Activated naive CD8-positive, alpha-beta T cell treated with anti-CD3 and anti-CD28 coated beads, Interleukin-2, amount 10 ng/mL, durations not matched to agents 7 days and 5 days (primary cell): ENCODE data around the gene DCAF15. TPM values are rescaled to one million over a fixed set of nuclear protein-coding genes. Genes with fewer than 3 reads are reported as not detected.

ENCODE experiments used
- ATAC-seq: fragments of 150-1000 bp; cut with Tn5 transposase; one replicate; pipeline ENCODE4 v1.10.0; 2021; ENCODE audit warnings: low read depth, moderate library complexity
- POLR2A ChIA-PET: fragments of 350-600 bp; sonication (Branson Sonifier 250); formaldehyde crosslinking; loops from one replicate; lab custom pipeline; 2021; ENCODE audit warnings: antibody characterized with exemption; lab: Charles Lee
- DNase-seq: peaks from one replicate; pipeline ENCODE4 v3.0.0; 2021
- H3K27ac Mint-ChIP-seq: one replicate; pipeline ENCODE4 v1.8.0; 2022; ENCODE audit warnings: mild to moderate bottlenecking, mixed read lengths
- H3K27me3 Mint-ChIP-seq: one replicate; pipeline ENCODE4 v1.8.0; 2022; ENCODE audit warnings: mild to moderate bottlenecking, moderate library complexity, mixed read lengths
- H3K36me3 Mint-ChIP-seq: one replicate; pipeline ENCODE4 v1.8.0; 2021; ENCODE audit warnings: mild to moderate bottlenecking, mixed read lengths
- H3K4me1 Mint-ChIP-seq: one replicate; pipeline ENCODE4 v1.8.0; 2021; ENCODE audit warnings: mixed read lengths
- H3K4me3 Mint-ChIP-seq: one replicate; pipeline ENCODE4 v1.8.0; 2022; ENCODE audit warnings: mild to moderate bottlenecking, moderate library complexity, mixed read lengths
- H3K9me3 Mint-ChIP-seq: one replicate; pipeline ENCODE4 v1.8.0; 2021; ENCODE audit warnings: mixed read lengths
- total RNA-seq, 2 experiments: library from RNA; stranded (reverse); gene quantifications; one replicate each; pipeline ENCODE4 v1.2.3, GENCODE V29; 2021

DCAF15 gene
- total RNA-seq, 2 experiments from 2014 or later: 105 to 106 TPM

DNA sequence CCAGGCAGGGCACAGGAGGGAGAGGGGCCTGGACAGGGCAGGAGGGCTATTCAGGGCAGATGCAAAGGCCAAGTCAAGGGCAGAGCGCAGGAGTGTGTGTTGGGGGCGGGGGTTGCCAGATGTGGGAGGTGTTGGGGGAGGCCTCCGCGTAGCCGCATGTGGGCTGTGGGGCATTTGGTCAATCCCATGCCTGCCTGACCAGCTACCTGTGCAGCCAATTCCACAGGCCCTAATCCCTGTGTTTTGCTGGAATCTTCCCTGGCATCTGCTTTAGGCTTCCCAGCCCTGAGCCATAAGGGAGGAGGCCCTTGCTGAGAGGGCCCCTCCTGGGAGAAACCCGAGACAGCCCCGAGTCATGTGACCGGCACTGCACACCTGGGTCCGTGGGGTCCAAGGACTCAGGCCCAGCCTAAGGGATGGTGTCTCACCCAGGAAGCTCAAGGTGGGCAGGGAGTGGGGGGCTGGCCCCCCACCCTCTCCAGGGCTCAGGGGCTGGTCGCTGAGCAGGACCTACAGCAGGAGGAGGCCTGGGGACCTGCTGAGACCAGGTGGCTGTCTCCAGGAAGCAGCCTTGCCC is 33.5 kb downstream of the DCAF15 start:
- no peaks in the 10 kb centered on the region for H3K9me3 Mint-ChIP-seq
- peak; percentile 5 for ATAC-seq
- peaks cover 64% of the 10 kb centered on the region for H3K4me1 Mint-ChIP-seq
- H3K27ac Mint-ChIP-seq: peak overlapping the region; percentile 98
- POLR2A ChIA-PET: interaction anchor here (0.9 to 14.2 kb wide), 9 partner anchors 9 to 103 kb away, joined by 3 to 262 read pairs (median 4); partner anchors contain the start of genes DCAF15, IL27RA and RFX1
- H3K27me3 Mint-ChIP-seq: no peaks in the 10 kb centered on the region
- H3K36me3 Mint-ChIP-seq: peaks cover 11% of the 10 kb centered on the region
- no peak for DNase-seq
- H3K4me3 Mint-ChIP-seq: peak overlapping the region; percentile 69

DNA sequence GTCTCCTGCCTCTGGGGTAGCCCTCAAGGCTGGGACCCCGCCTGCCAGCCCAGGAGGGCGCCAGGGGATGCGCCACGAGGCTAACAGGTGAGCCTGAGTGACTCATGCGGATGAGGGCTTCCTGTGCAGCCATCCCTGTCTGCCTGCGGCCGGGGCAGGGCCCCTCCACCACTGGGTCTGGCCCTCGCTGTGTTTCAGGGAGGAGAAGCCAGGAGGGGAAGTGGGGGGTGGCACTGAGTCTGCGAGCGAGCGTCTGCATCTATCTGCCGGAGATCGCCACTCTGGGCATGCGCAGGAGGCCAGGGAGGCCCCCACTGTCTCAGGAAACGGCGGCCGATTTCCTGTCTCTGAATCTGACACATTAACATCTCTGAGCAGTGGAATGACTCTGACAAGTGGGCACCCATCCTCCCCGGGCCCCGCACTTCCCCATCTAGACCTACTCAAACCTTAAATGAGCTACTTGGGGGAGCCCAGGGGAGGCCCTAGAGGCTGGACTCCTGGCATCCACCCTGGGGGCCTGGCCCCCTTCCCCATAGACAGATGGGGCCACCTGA is 34.1 kb downstream of the DCAF15 start:
- Mint-ChIP-seq H3K36me3 (peaks cover 11% of the 10 kb centered on the region), H3K4me1 (peaks cover 60% of the 10 kb centered on the region), H3K4me3 (peak overlapping the region; percentile 69), H3K9me3 (no peaks in the 10 kb centered on the region), H3K27ac (peak overlapping the region; percentile 98), H3K27me3 (no peaks in the 10 kb centered on the region)
- DNase-seq (peak; percentile 98), ATAC-seq (peak; percentile 93)
- POLR2A ChIA-PET: interaction anchor here (0.6 to 14.2 kb wide), 8 partner anchors 9 to 126 kb away, joined by 3 to 262 read pairs (median 4); partner anchors contain the start of genes DCAF15, IL27RA and RFX1

DNA sequence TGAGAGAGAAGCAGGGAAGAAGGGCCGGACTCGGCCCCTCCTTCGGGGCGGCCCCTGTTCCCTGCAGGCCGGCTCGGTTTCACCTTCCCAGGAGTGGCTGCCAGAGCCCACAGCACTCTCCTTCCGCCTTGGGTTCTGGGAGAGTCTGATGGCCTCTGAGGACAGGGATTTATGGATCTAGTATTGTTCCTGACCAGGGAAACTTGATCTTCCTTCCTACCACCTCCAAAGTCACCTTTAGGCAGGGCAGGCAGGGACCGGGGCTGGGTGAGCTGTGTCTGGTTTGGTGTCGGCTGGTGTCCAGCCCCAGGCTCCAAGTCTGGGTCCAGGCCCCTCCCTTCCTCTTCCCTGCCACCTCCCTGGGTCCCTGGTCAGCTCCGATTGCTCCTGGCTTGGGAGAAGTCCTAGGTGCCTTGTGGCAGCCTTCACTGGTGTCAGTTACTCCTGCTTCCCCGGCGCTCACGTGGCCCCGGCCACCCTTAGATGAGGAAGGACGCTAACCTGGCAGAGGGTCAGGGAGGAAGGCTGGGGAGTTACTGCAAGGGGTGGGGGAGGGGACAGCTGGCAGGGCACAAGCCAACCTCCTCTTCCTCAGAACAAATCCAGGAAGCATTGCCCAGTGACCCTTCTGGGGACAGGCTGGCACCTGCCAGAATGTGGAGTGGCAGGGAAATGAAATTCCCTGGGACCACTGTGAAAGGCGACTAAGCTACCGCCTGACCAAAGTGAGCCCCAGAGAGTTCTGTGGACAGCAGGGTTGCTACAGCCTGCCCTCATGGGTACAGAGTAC is 35.0 kb downstream of the DCAF15 start:
- H3K4me3 Mint-ChIP-seq: peak overlapping the region; percentile 69
- DNase-seq (peak; percentile 43), ATAC-seq (no peak)
- no peaks in the 10 kb centered on the region for H3K9me3 Mint-ChIP-seq
- H3K4me1 Mint-ChIP-seq: peaks cover 51% of the 10 kb centered on the region
- H3K36me3 Mint-ChIP-seq: peaks cover 15% of the 10 kb centered on the region
- POLR2A ChIA-PET: interaction anchor here (0.6 to 14.2 kb wide), 12 partner anchors 8 to 814 kb away, joined by 3 to 262 read pairs (median 3); partner anchors contain the start of genes DCAF15, IL27RA and RFX1
- peak overlapping the region; percentile 98 for H3K27ac Mint-ChIP-seq
- H3K27me3 Mint-ChIP-seq: no peaks in the 10 kb centered on the region

DNA sequence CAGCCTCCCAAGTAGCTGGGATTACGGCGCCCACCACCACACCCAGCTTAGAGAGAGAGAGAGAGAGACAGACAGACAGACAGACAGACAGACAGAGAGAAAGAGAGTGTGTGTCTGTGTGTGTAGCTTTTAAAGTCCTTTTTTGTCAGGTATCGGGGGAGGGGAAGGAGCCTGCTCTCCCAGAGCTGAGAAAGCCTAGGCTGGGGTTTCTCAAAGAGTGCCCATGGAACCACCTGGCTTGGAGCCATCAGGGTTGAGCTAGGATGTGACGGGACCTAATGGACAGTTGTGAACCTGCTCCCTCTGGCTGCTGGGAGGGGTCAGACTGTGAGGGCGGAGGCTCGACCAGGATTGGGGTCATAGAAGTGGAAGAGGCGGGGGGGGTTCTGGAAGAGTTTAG is 37.2 kb downstream of the DCAF15 start:
- no peak overlapping the region for H3K4me3 Mint-ChIP-seq
- no peak for ATAC-seq

DNA sequence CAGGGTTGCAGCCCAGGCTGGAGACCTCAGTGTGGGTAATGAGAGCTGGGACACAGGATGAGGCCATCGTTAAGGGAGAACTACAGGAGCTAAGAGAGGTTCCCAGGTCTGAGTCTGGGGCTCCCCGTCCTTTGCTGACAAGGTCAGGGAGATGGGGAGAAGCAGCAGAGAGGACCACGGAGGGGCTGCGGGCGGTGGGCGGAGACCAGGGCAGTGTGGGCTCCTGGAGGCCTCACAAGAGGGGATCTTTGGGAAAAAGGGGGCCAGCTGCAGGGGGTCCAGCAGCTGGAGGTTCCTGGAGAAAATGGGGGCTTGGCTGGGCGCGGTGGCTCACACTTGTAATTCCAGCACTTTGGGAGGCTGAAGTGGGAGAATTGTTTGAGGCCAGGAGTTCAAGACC is 37.8 kb downstream of the DCAF15 start:
- H3K27ac Mint-ChIP-seq: peak overlapping the region; percentile 79
- no peaks in the 10 kb centered on the region for H3K27me3 Mint-ChIP-seq
- DNase-seq: no peak
- POLR2A ChIA-PET: interaction anchor here (1.0 to 14.2 kb wide), 3 partner anchors 9 to 42 kb away, joined by 3 to 262 read pairs (median 43); partner anchors contain the start of genes IL27RA and RFX1
- no peak for ATAC-seq
- no peak overlapping the region for H3K4me3 Mint-ChIP-seq
- peaks cover 37% of the 10 kb centered on the region for H3K4me1 Mint-ChIP-seq
- no peaks in the 10 kb centered on the region for H3K9me3 Mint-ChIP-seq
- H3K36me3 Mint-ChIP-seq: peaks cover 15% of the 10 kb centered on the region

More for the DNA sequence above, 37.2 kb downstream of the DCAF15 start:
- peak overlapping the region; percentile 79 for H3K27ac Mint-ChIP-seq
- DNase-seq: no peak
- no peaks in the 10 kb centered on the region for H3K27me3 Mint-ChIP-seq
- peaks cover 38% of the 10 kb centered on the region for H3K4me1 Mint-ChIP-seq
- H3K9me3 Mint-ChIP-seq: no peaks in the 10 kb centered on the region
- POLR2A ChIA-PET: interaction anchor here (0.8 to 14.2 kb wide), 4 partner anchors 8 to 86 kb away, joined by 3 to 262 read pairs (median 25); partner anchors contain the start of genes IL27RA and RFX1
- H3K36me3 Mint-ChIP-seq: peaks cover 15% of the 10 kb centered on the region

DNA sequence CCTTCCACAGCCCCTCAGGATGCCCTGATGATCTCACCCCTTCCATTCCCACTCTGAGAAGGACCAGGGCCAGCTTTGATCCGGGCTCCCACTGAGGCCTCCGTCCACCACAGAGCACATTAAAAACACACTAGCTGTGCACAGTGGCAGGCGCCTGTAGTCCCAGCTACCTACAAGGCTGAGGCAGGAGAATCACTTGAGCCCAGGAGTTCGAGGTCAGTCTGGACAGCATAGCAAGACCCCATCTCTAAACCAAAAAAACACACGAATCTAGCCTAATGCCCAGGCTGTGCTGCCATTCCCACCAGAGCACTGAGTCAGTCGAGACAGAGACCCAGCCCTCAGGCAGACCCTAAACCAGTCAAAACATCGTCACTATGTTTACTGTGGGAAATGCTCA is 39.7 kb downstream of the DCAF15 start:
- ATAC-seq: no peak
- Mint-ChIP-seq H3K9me3 (no peaks in the 10 kb centered on the region), H3K4me3 (no peak overlapping the region), H3K27me3 (no peaks in the 10 kb centered on the region), H3K4me1 (peaks cover 24% of the 10 kb centered on the region), H3K36me3 (peaks cover 15% of the 10 kb centered on the region), H3K27ac (no peak overlapping the region)
- POLR2A ChIA-PET: interaction anchor here (1.1 kb wide), 1 partner anchor 11 kb away, joined by 3 read pairs; no protein-coding TSS in a partner anchor
- DNase-seq: no peak

DNA sequence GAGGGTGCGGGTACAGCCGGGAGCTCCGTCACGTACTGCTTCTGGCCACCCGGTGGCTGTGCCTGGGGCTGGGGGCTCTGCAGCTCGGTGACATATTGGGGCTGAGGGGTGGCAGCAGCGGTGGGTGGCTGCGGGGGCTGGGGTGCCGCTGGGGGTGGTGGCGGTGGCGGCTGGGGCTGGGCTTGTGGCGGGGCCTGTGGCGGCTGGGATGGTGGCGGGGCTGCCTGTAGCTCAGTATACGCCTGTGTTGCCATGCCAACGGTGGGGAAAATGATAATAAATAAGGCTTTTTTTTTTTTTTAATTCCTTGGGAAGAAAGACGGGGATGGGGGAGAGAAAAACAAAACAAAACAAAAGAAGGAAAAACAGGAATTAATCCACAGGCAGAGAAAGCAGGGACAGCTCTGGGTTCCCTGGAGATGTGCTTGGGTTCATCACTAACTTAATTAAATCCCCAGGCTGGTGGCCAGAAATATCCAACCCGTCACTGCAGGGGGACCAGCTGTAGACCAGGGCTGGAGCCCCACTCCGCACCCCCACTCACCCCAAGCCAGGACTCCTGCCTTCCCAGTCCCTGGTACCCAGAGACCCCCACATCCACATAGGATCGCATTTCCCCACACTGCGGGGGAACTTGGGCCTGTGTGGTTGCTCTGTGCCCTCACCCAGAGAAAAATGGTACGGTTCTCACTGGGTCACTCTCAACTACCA is 41.4 kb downstream of the DCAF15 start:
- ATAC-seq: peak; percentile 34
- peaks cover 21% of the 10 kb centered on the region for H3K36me3 Mint-ChIP-seq
- peaks cover 2% of the 10 kb centered on the region for H3K9me3 Mint-ChIP-seq
- H3K4me3 Mint-ChIP-seq: no peak overlapping the region
- POLR2A ChIA-PET: interaction anchor here (0.7 to 1.5 kb wide), 5 partner anchors 8 to 38 kb away, joined by 3 to 8 read pairs (median 5); partner anchors contain the start of genes IL27RA and RFX1
- no peaks in the 10 kb centered on the region for H3K27me3 Mint-ChIP-seq
- DNase-seq: no peak
- H3K4me1 Mint-ChIP-seq: peaks cover 15% of the 10 kb centered on the region
- peak overlapping the region; percentile 56 for H3K27ac Mint-ChIP-seq

DNA sequence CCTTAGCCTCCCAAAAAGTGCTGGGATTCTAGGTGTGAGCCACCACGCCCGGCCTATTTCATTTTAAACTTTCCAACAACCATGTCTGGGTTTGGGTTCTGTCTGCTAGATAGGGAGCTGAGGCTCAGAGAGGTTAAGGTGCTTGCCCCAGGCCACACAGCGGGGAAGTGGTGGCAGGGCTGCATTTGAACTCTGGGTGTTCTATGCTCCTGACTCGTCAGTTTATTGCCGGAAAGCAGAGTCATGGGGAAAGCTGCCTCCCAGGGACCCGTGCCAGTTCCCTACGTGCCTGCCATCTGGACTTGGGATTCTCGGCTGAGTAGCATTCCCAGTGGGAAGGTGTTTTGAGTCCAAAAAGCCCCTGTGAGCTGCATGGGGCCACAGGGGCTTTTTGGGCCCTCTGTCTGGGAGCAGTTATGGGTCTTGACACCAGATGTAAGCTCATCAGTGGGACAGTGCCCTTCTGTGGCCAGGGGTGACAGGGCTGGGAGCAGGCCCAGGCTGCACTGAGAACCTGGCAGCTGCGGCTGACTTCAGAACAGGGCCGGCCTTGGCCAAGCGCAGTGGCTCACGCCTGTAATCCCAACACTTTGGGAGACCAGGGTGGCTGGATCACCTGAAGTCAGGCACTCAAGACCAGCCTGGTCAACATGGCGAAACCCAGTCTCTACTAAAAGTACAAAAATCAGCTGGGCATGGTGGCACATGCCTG is 42.9 kb downstream of the DCAF15 start:
- POLR2A ChIA-PET: interaction anchor here (0.6 to 1.7 kb wide), 3 partner anchors 8 to 444 kb away, joined by 3 to 4 read pairs (median 3); no protein-coding TSS in a partner anchor
- H3K27ac Mint-ChIP-seq: peak overlapping the region; percentile 30
- peaks cover 6% of the 10 kb centered on the region for H3K9me3 Mint-ChIP-seq

DNA sequence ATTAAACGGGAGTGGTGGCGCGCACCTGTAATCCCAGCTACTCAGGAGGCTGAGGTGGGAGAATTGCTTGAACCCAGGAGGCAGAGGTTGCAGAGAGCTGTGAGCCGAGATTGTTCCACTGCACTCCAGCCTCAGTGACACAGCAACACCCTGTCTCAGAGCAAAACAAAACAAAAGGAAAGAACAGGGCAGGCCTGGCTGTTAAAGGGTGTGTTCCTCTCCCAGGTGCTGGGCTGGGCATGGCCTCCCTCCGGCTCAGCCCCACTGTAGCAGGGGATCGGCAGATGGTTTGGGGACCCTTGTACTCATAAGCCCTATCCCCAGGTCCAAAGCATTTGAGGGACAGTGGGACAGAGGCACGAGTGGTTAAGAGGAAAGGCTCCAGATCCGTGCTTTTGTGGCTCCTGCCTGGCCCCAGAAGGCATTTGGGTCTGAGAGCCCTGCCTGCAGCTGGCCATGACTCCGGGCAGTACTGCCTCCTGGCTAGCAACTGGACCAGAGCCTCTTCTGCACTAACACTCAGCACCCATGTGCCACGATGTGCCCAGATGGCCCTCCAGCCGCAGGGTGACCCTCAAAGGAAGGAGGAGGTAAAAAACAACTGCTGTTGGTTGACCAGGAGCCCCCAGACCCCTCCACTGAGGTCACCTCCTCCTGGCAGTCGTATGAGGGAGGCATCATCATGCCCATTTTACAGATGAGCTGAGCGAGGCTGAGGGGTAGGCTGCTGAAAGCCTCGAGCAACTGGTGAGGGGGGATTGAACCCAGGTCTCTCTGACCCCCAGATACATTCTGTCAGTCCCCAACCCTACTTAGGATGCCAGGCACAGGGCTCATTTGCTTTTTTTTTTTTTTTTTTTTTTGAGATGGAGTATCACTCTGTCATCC is 43.8 kb downstream of the DCAF15 start:
- no peak overlapping the region for H3K27ac Mint-ChIP-seq
- no peak for ATAC-seq
- POLR2A ChIA-PET: interaction anchor here (0.9 to 1.7 kb wide), 2 partner anchors 9 to 13 kb away, joined by 3 read pairs; no protein-coding TSS in a partner anchor

More for the DNA sequence above, 42.9 kb downstream of the DCAF15 start:
- no peak for DNase-seq
- H3K4me3 Mint-ChIP-seq: no peak overlapping the region
- peaks cover 24% of the 10 kb centered on the region for H3K36me3 Mint-ChIP-seq
- H3K27me3 Mint-ChIP-seq: no peaks in the 10 kb centered on the region
- no peak for ATAC-seq
- H3K4me1 Mint-ChIP-seq: peaks cover 7% of the 10 kb centered on the region

DNA sequence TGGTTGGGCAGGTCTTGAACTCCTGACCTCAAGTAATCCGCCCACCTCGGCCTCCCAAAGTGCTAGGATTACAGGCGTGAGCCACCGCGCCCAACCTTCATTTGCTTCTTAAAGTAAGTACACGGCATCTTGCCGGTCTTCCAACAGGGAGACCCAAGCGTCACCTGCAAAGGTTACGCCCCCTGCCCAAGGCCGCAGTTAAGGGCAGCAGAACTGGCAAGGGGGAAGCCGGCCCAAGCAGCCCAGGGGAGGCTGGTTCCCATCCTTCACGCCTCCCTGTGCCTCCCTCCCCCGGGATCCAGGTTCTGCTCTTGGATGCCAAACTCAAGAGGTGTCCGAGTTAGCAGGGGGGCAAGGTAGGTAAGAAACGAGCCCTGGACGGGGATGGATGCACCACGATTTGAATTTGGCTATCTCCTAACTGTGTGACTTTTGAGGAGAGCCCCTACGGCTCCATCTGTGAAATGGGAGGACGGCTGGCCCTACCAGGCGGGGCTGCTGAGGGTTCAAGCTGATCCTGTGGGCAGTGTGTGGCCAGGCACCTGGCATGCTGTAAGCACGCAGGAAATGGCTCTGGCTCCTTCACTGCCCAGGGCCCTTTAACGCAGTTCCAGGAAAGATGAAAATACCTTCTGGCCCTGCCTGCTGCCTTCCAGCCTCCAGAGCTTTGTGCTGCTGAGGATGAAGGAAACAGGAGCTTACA is 44.8 kb downstream of the DCAF15 start:
- DNase-seq (no peak), ATAC-seq (no peak)
- Mint-ChIP-seq H3K27me3 (no peaks in the 10 kb centered on the region), H3K4me3 (no peak overlapping the region), H3K36me3 (peaks cover 25% of the 10 kb centered on the region), H3K4me1 (peaks cover 17% of the 10 kb centered on the region), H3K27ac (no peak overlapping the region), H3K9me3 (peaks cover 6% of the 10 kb centered on the region)
- POLR2A ChIA-PET: interaction anchor here (12.3 kb wide), 1 partner anchor 14 kb away, joined by 262 read pairs; no protein-coding TSS in a partner anchor

More for the DNA sequence above, 43.8 kb downstream of the DCAF15 start:
- no peaks in the 10 kb centered on the region for H3K27me3 Mint-ChIP-seq
- peaks cover 28% of the 10 kb centered on the region for H3K36me3 Mint-ChIP-seq
- H3K4me3 Mint-ChIP-seq: no peak overlapping the region
- peaks cover 6% of the 10 kb centered on the region for H3K9me3 Mint-ChIP-seq
- no peak for DNase-seq
- peaks cover 11% of the 10 kb centered on the region for H3K4me1 Mint-ChIP-seq

DNA sequence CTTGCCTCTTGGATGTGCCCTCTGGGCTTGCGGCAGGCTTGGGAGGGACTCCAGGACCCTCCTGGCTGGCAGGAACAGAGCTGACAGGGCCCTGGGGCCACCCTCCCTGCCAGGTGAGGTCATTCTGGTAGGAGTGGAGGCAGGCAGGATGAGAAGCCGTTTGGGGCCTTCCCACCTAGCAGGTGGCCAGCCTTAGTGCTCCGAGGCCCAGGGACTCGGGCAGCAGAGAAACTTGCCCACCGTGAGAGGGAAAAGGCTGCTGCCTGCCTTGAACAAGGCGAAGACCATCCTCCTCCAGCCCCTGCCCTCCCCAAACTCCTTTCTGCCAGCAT is 45.3 kb downstream of the DCAF15 start:
- Mint-ChIP-seq H3K9me3 (peaks cover 6% of the 10 kb centered on the region), H3K27ac (no peak overlapping the region), H3K4me1 (peaks cover 21% of the 10 kb centered on the region), H3K4me3 (no peak overlapping the region), H3K27me3 (no peaks in the 10 kb centered on the region), H3K36me3 (peaks cover 23% of the 10 kb centered on the region)
- DNase-seq (no peak), ATAC-seq (no peak)
- POLR2A ChIA-PET: interaction anchor here (12.3 kb wide), 1 partner anchor 14 kb away, joined by 262 read pairs; no protein-coding TSS in a partner anchor
